Body of pancreas (tissue), 4 donors: Measurements from ENCODE around the gene IFT81. TPM values are rescaled to one million over a fixed set of nuclear protein-coding genes. Genes with fewer than 3 reads are reported as not detected.
"Not testable (repeated sequence)": the region's sequence is repeated elsewhere in the genome, so short reads cannot be mapped to it uniquely, and the experiment has no call there.

Experiments
- ATAC-seq: fragments of 150-250 bp; one replicate; pipeline ENCODE4 v1.9.1; 2016
- DNase-seq, 4 donors: peaks; one replicate each; pipeline ENCODE4 v3.0.0-alpha.2; 2019
- H3K27ac ChIP-seq, 4 donors: fragments of 200-600 bp; sonication (generic); 1 replicate in 3 of 4; 2 replicates in 1 of 4; pipeline versions ENCODE4 v1.5.1 to v1.6.1; 2016 to 2019; ENCODE audit warnings: mild to moderate bottlenecking in 1 of 4, mixed read lengths in 1 of 4, moderate library complexity in 1 of 4
- H3K27me3 ChIP-seq, 2 donors: fragments of 200-600 bp; sonication (generic); one replicate each; pipeline ENCODE4 v1.6.0; 2016; ENCODE audit warnings: mild to moderate bottlenecking in 1 of 2
- H3K36me3 ChIP-seq, 2 donors: fragments of 200-600 bp; sonication (generic); replicated peaks in 1 of 2; 2 replicates each; pipeline ENCODE4 v1.5.1; 2016; ENCODE audit warnings: low read depth in 2 of 2; ENCODE audit not compliant: insufficient read depth in 1 of 2
- H3K4me1 ChIP-seq: fragments of 200-600 bp; sonication (generic); one replicate; pipeline ENCODE4 v1.6.0; 2016
- H3K4me3 ChIP-seq, 2 donors: fragments of 200-600 bp; sonication (generic); 1 replicate in 1 of 2; 2 replicates in 1 of 2; pipeline ENCODE4 v1.5.1; 2016 to 2019
- H3K9me3 ChIP-seq, 3 donors: fragments of 200-600 bp; sonication (generic); 1 replicate in 2 of 3; 2 replicates in 1 of 3; pipeline ENCODE4 v1.5.1; 2016
- POLR2A ChIP-seq, 3 donors: fragments of 450-650 bp; IDR thresholded peaks; one replicate each; pipeline ENCODE4 v1.6.1; 2016; ENCODE audit warnings: antibody characterized with exemption in 3 of 3, mild to moderate bottlenecking in 2 of 3
- WGBS, 2 donors: methylation state at CpG; one replicate each; pipeline ENCODE4 v1.1.5; 2017; 5-methylcytosine and 5-hydroxymethylcytosine counted together
- intact Hi-C: fragments of 100-400 bp; cut with DNase I; formaldehyde crosslinking; loops from one replicate; pipeline ENCODE4 v1.15.1; 2023
- total RNA-seq, 2 donors: library from RNA; depleted of rRNA; stranded (reverse); fragments of >200 nt; gene quantifications; one replicate each; pipeline ENCODE4 v1.1.0, GENCODE V29; 2016
- TF ChIP-seq, protein P1 (sequence below), 7 experiments: fragments of 450-650 bp in 4 of 7; fragments of 200-600 bp in 3 of 7; sonication (generic) in 3 of 7; IDR thresholded peaks; one replicate each; pipeline ENCODE4 v1.5.1; 2016 to 2019; ENCODE audit warnings: antibody characterized with exemption in 7 of 7

The IFT81 gene
- total RNA-seq, 2 donors from 2014 or later = 5.2 to 6.3 TPM

DNA sequence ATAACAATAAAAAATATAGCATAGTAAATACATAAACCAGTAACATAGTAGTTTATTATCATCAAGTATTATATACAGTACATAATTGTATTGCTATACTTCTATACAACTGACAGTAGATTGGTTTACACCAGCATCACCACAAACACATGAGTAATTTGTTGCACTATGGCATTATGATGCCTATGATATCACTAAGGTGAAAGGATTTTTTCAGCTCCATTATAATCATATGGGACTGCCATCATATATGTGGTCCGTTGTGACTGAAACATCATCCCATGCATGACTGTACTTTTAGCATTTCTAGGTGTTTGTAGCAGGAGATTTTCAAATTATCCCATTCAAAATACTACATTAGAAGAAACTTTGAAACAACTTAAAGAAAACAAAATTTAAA, 77.8 kb downstream of the IFT81 start:
- 100% methylated on average over 1 of the region's 1 CpG for WGBS, 2 donors
- no peaks in the 10 kb centered on the region for H3K27me3 ChIP-seq
- H3K27ac ChIP-seq = no peak overlapping the region
- TF ChIP-seq, protein P1, sequence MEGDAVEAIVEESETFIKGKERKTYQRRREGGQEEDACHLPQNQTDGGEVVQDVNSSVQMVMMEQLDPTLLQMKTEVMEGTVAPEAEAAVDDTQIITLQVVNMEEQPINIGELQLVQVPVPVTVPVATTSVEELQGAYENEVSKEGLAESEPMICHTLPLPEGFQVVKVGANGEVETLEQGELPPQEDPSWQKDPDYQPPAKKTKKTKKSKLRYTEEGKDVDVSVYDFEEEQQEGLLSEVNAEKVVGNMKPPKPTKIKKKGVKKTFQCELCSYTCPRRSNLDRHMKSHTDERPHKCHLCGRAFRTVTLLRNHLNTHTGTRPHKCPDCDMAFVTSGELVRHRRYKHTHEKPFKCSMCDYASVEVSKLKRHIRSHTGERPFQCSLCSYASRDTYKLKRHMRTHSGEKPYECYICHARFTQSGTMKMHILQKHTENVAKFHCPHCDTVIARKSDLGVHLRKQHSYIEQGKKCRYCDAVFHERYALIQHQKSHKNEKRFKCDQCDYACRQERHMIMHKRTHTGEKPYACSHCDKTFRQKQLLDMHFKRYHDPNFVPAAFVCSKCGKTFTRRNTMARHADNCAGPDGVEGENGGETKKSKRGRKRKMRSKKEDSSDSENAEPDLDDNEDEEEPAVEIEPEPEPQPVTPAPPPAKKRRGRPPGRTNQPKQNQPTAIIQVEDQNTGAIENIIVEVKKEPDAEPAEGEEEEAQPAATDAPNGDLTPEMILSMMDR (IDR thresholded peaks at IDR 0.05) = no peak
- TF ChIP-seq POLR2A (IDR thresholded peaks at IDR 0.05) = no peak
- no peaks in the 10 kb centered on the region for H3K4me1 ChIP-seq
- intact Hi-C loops = no loop called here
- no peaks in the 10 kb centered on the region for H3K36me3 ChIP-seq
- no peak for DNase-seq
- H3K4me3 ChIP-seq = no peak overlapping the region
- no peaks in the 10 kb centered on the region for H3K9me3 ChIP-seq
- no peak for ATAC-seq

- no peak for DNase-seq
- intact Hi-C loops = no loop called here
These were observed 79.4 kb downstream of the IFT81 start for GRCh38 chr12:110203546-110203945.

GRCh38 chr12:110205931-110206330, 81.8 kb downstream of the IFT81 start:
- intact Hi-C loops = no loop called here
- DNase-seq (no peak), ATAC-seq (no peak)
- H3K9me3 ChIP-seq = no peaks in the 10 kb centered on the region
- H3K27ac ChIP-seq = no peak overlapping the region
- TF ChIP-seq, protein P1 (IDR thresholded peaks at IDR 0.05) = no peak
- no peak for TF ChIP-seq POLR2A (IDR thresholded peaks at IDR 0.05)
- 88 to 98% methylated on average over 2 of the region's 2 CpGs for WGBS, 2 donors
- H3K4me1 ChIP-seq = no peaks in the 10 kb centered on the region
- no peak overlapping the region for H3K4me3 ChIP-seq
- H3K36me3 ChIP-seq = no peaks in the 10 kb centered on the region
- H3K27me3 ChIP-seq = no peaks in the 10 kb centered on the region

More at GRCh38 chr12:110203546-110203945, 79.4 kb downstream of the IFT81 start:
- Histone ChIP-seq H3K36me3 (no peaks in the 10 kb centered on the region), H3K27me3 (no peaks in the 10 kb centered on the region), H3K4me1 (no peaks in the 10 kb centered on the region), H3K9me3 (no peaks in the 10 kb centered on the region), H3K27ac (no peak overlapping the region), H3K4me3 (no peak overlapping the region)
- ATAC-seq = no peak
- TF ChIP-seq, protein P1 (IDR thresholded peaks at IDR 0.05) = no peak
- TF ChIP-seq POLR2A (IDR thresholded peaks at IDR 0.05) = no peak
- 68 to 69% methylated on average over 2 of the region's 2 CpGs for WGBS, 2 donors

GRCh38 chr12:110211639-110212536, 87.7 kb downstream of the IFT81 start:
- H3K9me3 ChIP-seq, H3K4me3 ChIP-seq, DNase-seq, ATAC-seq, intact Hi-C loops, H3K27me3 ChIP-seq, H3K36me3 ChIP-seq, H3K4me1 ChIP-seq, H3K27ac ChIP-seq: not testable (repeated sequence)
- WGBS, 2 donors = 94% methylated on average over 10 of the region's 10 CpGs

DNA sequence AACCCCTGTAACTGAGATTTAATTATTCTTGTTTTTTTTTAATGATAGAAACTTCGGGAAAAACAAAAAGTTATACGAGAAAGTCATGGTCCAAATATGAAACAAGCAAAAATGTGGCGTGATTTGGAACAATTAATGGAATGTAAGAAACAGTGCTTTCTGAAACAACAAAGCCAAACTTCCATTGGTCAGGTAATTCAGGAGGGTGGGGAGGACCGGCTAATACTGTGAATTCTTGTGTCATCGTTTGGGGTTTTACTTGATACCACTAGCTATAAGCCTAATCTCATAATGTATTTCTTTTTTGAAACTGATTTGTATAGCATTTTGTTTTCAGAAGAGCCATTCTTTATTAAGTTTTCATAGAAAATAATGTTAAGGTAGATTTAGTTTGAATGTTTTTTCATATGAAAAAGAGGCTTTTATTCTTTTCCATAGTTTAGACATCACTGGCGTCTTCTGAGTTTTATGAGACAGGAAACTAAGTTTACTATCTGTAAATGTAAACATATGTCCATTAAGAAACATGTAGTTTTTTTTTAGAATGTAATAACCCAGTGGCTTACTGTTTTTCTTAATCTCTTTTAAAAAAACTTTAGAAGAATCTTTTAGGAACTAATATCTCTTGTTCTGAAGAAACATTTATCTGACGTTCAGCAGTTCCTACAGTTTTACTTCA, 94.0 kb downstream of the IFT81 start:
- no peak for TF ChIP-seq POLR2A (IDR thresholded peaks at IDR 0.05)
- TF ChIP-seq, protein P1 (IDR thresholded peaks at IDR 0.05) = no peak
- Histone ChIP-seq H3K4me3 (no peak overlapping the region), H3K9me3 (no peaks in the 10 kb centered on the region), H3K27me3 (no peaks in the 10 kb centered on the region), H3K4me1 (peaks cover 4% of the 10 kb centered on the region), H3K36me3 (no peaks in the 10 kb centered on the region), H3K27ac (no peak overlapping the region)
- intact Hi-C loops = no loop called here
- DNase-seq (no peak), ATAC-seq (no peak)
- 86% methylated on average over 7 of the region's 7 CpGs for WGBS, 2 donors
